Esophagus (tissue), 2 donors: ENCODE data around the gene VDAC2. TPM values are rescaled to one million over a fixed set of nuclear protein-coding genes. Genes with fewer than 3 reads are reported as not detected.

Source experiments
- H3K27ac ChIP-seq, 2 donors: one replicate each; pipeline ENCODE4 v1.5.1; 2013; ENCODE audit warnings: low read depth in 2 of 2, mild to moderate bottlenecking in 2 of 2, inconsistent platforms in 1 of 2, low read length in 1 of 2, moderate library complexity in 1 of 2
- H3K27me3 ChIP-seq, 2 donors: one replicate each; pipeline ENCODE4 v1.6.1; 2013; ENCODE audit warnings: low read length in 2 of 2, control low read depth in 1 of 2, mild to moderate bottlenecking in 1 of 2; ENCODE audit not compliant: insufficient read depth in 2 of 2, control insufficient read depth in 1 of 2
- H3K36me3 ChIP-seq, 2 donors: one replicate each; pipeline ENCODE4 v1.6.1; 2013; ENCODE audit warnings: low read length in 1 of 2; ENCODE audit not compliant: control insufficient read depth in 2 of 2, insufficient read depth in 2 of 2
- H3K4me1 ChIP-seq, 2 donors: one replicate each; pipeline ENCODE4 v1.6.1; 2013; ENCODE audit warnings: low read length in 1 of 2; ENCODE audit not compliant: control insufficient read depth in 2 of 2, insufficient read depth in 2 of 2
- H3K4me3 ChIP-seq, 2 donors: one replicate each; pipeline ENCODE4 v1.5.1; 2013; ENCODE audit warnings: low read length in 2 of 2, mild to moderate bottlenecking in 2 of 2, low read depth in 1 of 2, moderate library complexity in 1 of 2
- H3K9me3 ChIP-seq, 2 donors: one replicate each; pipeline ENCODE4 v1.6.1; 2013; ENCODE audit warnings: mild to moderate bottlenecking in 2 of 2, low read depth in 1 of 2, low read length in 1 of 2, moderate library complexity in 1 of 2; ENCODE audit not compliant: control insufficient read depth in 2 of 2, insufficient read depth in 1 of 2
- WGBS, 2 donors: extraction: QIAGEN DNeasy Blood & Tissue Kit; methylation state at CpG; one replicate each; pipeline ENCODE4 v1.1.7; 2013; 5-methylcytosine and 5-hydroxymethylcytosine counted together
- polyA plus RNA-seq, 2 donors: library from polyadenylated mRNA; stranded (reverse); fragments of 200-250 nt; gene quantifications; one replicate each; pipeline ENCODE4 v1.2.3, GENCODE V29; 2013
- donor health status: healthy with polysubstance abuse.
- donor health status: Bipolar disorder and iron deficiency.

Gene VDAC2
- polyA plus RNA-seq, 2 donors: 268 to 282 TPM

- 36 to 47% methylated on average over 2 of the region's 2 CpGs for WGBS, 2 donors
- Histone ChIP-seq H3K27ac (peak overlapping the region; percentile 61 to 78), H3K9me3 (no peaks in the 10 kb centered on the region), H3K4me1 (peaks cover 0 to 3% of the 10 kb centered on the region in 2 donors), H3K27me3 (no peaks in the 10 kb centered on the region), H3K36me3 (peaks cover 13 to 17% of the 10 kb centered on the region in 2 donors), H3K4me3 (no peak overlapping the region)
These were observed 12.9 kb downstream of the VDAC2 start for GRCh38 chr10:75223507-75223906.

DNA sequence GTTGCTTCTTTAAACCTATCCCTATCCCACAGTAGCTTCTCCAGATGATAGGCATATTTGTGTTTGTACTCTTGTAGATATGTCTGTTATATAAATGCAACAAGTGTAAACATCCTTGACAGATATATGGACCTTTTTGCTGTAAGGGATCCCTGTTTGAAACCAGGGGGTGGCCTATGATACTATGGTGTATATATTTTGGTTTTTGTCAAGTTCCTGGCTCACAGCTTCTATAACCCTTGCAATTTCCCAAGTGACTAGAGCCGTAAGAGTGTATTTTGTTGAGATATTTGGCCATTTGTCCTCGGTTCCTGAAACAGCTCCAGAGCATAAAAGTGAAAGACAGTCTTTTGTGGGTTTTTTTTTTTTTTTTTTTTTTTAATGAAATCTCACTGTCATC is 15.5 kb downstream of the VDAC2 start:
- Histone ChIP-seq H3K36me3 (peaks cover 13% of the 10 kb centered on the region in 2 donors), H3K4me1 (peaks cover 0 to 3% of the 10 kb centered on the region in 2 donors), H3K27me3 (no peaks in the 10 kb centered on the region), H3K4me3 (no peak overlapping the region), H3K9me3 (no peaks in the 10 kb centered on the region), H3K27ac (peak overlapping the region; percentile 78 to 85)
- 39 to 57% methylated on average over 2 of the region's 2 CpGs for WGBS, 2 donors

DNA sequence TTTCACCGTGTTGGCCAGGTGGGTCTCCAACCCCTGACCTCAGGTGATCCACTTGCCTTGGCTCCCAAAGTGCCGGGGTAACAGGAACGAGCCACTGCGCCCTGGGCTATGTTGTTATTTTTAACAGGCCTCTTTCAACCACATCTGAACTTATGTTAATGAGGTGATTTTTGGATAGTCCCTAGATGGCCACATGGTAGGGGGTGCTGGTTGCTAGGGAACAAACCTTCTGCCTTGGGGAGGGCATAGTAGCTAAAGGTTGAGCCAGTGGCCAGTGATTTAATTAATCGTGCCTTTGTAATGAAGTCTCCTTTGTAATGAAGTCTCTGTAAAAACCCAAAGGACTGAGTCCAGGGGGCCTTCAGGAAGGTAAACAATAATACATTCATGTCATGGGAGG is 16.1 kb downstream of the VDAC2 start:
- no peaks in the 10 kb centered on the region for H3K27me3 ChIP-seq
- no peak overlapping the region for H3K4me3 ChIP-seq
- H3K9me3 ChIP-seq: no peaks in the 10 kb centered on the region
- 55 to 64% methylated on average over 5 of the region's 5 CpGs for WGBS, 2 donors
- peaks cover 0 to 3% of the 10 kb centered on the region in 2 donors for H3K4me1 ChIP-seq
- peaks cover 13 to 17% of the 10 kb centered on the region in 2 donors for H3K36me3 ChIP-seq
- H3K27ac ChIP-seq: peak overlapping the region; percentile 78 to 82

- peaks cover 13 to 21% of the 10 kb centered on the region in 2 donors for H3K36me3 ChIP-seq
- H3K4me3 ChIP-seq: no peak overlapping the region
- H3K27ac ChIP-seq: peak overlapping the region; percentile 54 to 73
- WGBS, 2 donors: 87 to 90% methylated on average over 3 of the region's 3 CpGs
- no peaks in the 10 kb centered on the region for H3K9me3 ChIP-seq
- H3K4me1 ChIP-seq: peaks cover 0 to 3% of the 10 kb centered on the region in 2 donors
- H3K27me3 ChIP-seq: no peaks in the 10 kb centered on the region
These were observed 17.7 kb downstream of the VDAC2 start for GRCh38 chr10:75228278-75228677.

DNA sequence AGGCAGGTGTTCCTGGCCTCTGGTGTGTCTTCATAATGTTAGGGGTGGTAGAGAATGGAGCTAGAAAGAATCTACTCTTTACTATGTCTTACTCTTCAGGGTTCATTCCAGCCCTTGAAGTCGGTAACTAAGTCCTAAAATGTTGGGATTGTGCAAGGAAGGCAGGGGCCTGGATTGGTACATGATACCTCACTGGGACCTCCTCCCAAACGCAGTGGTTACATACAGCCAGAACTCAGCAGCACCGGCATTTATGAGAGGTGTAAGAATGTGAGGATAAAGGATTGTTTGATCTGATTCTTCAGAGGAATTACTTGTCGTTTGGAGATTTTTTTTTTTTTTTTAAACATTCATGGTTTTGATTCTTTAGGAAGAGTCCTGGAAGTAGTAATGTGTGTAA is 18.2 kb downstream of the VDAC2 start:
- 44 to 54% methylated on average over 4 of the region's 4 CpGs for WGBS, 2 donors
- no peak overlapping the region for H3K4me3 ChIP-seq
- H3K36me3 ChIP-seq: peaks cover 8 to 20% of the 10 kb centered on the region in 2 donors
- peak overlapping the region; percentile 54 to 86 for H3K27ac ChIP-seq
- peaks cover 0 to 3% of the 10 kb centered on the region in 2 donors for H3K4me1 ChIP-seq
- no peaks in the 10 kb centered on the region for H3K9me3 ChIP-seq
- H3K27me3 ChIP-seq: no peaks in the 10 kb centered on the region

GRCh38 chr10:75229971-75230370 is 19.4 kb downstream of the VDAC2 start:
- no peaks in the 10 kb centered on the region for H3K9me3 ChIP-seq
- no peaks in the 10 kb centered on the region for H3K27me3 ChIP-seq
- H3K36me3 ChIP-seq: peaks cover 0 to 20% of the 10 kb centered on the region in 2 donors
- no peak overlapping the region for H3K4me3 ChIP-seq
- H3K27ac ChIP-seq: peak overlapping the region in 1 of 2 donors; percentile 36
- WGBS, 2 donors: 52 to 63% methylated on average over 3 of the region's 3 CpGs
- H3K4me1 ChIP-seq: peaks cover 0 to 3% of the 10 kb centered on the region in 2 donors

DNA sequence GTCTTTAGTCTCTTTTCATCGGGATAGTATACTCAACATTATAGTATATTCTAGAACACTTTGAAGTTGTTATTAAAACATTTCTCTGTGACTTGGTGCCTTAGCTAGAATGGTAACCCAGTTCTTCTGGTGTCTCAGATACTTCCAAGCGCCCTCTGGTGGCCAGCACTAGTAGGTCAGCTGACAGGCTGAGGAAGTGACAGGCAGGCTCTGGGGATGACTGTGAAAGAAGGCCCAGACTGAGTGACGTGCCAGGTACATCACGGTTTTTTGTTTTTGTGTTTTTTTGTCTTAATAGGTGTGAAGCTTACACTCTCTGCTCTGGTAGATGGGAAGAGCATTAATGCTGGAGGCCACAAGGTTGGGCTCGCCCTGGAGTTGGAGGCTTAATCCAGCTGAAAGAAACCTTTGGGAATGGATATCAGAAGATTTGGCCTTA is 20.0 kb downstream of the VDAC2 start:
- Histone ChIP-seq H3K9me3 (no peaks in the 10 kb centered on the region), H3K4me1 (peaks cover 0 to 3% of the 10 kb centered on the region in 2 donors), H3K4me3 (no peak overlapping the region), H3K36me3 (peaks cover 0 to 20% of the 10 kb centered on the region in 2 donors), H3K27me3 (no peaks in the 10 kb centered on the region), H3K27ac (peak overlapping the region; percentile 34 to 52)
- 20 to 21% methylated on average over 5 of the region's 5 CpGs for WGBS, 2 donors

DNA sequence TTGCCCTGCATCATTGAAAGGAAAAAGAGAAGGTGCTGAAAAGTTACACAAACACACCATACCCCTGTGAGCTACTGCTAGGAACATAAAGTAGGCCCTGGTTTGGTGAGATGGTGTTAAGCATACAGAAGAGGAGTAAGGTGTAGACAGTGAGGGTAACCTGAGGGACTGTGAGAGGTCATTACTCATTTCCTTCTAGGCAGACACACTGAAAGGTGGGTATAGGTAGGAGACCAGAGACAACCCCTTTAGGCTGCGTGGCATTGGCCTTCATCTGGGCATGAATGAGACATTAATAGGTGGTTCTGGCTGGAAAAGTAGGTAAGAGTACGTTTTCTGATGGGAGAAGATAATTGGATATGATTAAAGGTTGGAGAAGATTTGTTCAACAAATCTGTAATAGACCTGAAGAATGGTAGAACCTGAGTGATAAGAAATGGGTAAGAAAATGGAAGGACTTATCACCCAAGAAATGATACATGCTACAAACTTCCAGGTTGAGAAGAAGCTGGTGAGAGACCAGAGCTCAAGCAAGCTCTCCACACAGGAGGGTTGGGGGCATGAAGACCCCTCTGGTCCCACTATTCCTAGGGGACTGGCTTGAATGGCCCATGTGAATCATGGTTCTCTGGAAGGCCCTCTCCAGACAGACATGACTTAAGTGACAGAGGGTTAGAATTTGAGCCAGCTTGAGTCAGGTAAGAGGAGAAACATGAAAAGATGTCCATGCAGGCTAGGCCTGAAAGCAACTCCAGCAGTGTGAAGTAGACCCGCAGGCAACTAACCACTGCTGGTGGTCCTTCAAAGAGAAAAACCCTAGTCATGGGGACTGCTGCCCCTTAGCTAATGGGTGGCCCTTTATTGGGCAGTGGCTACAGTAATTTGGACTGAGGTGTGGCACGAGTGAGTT is 21.3 kb downstream of the VDAC2 start:
- H3K27ac ChIP-seq: peak overlapping the region; percentile 36 to 38
- WGBS, 2 donors: 75% methylated on average over 4 of the region's 4 CpGs
- H3K4me3 ChIP-seq: no peak overlapping the region
- peaks cover 0 to 20% of the 10 kb centered on the region in 2 donors for H3K36me3 ChIP-seq
- H3K27me3 ChIP-seq: no peaks in the 10 kb centered on the region
- peaks cover 0 to 3% of the 10 kb centered on the region in 2 donors for H3K4me1 ChIP-seq
- no peaks in the 10 kb centered on the region for H3K9me3 ChIP-seq

DNA sequence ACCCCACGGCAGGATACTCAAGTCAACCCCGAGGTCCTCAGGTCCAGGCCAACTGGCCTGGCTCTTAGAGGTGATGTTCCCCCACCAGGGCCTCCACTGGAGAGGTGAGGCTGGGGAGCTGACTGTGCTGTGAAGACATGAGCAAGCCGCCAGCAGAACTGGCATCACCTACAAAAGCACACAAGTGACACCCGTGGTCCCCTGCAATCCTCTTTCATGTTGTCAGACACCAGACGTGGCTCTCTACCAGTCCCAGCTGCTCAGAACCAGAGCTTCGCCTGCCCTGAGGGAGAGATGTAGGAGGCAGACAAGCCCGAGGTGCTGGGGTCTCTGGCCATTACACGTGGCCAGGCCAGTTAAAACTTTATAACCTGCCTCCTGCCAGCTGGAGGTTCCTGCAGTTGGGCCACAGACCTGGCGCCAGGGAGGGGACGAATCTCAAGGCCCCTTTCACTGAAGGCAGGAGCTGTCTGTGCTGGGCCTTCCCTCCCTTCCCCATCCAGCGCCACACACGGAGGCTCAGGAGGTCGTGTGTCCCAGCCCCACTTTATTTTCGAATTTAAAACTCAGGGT is 22.9 kb downstream of the VDAC2 start:
- peak overlapping the region; percentile 33 to 38 for H3K4me3 ChIP-seq
- peaks cover 0 to 3% of the 10 kb centered on the region in 2 donors for H3K4me1 ChIP-seq
- WGBS, 2 donors: 40 to 41% methylated on average over 14 of the region's 14 CpGs

More for the DNA sequence above, 22.9 kb downstream of the VDAC2 start:
- H3K9me3 ChIP-seq: no peaks in the 10 kb centered on the region
- H3K27me3 ChIP-seq: no peaks in the 10 kb centered on the region
- peaks cover 0 to 17% of the 10 kb centered on the region in 2 donors for H3K36me3 ChIP-seq
- peak overlapping the region; percentile 90 to 98 for H3K27ac ChIP-seq
